ENCODE results near the gene KRT16. TPM values are rescaled to one million over a fixed set of nuclear protein-coding genes. Genes with fewer than 3 reads are reported as not detected.

Gene KRT16
- total and polyA plus RNA-seq, 2 of the 8 experiments (the other 6 are each of a cell fraction or from before 2014, with no cell fraction given) = not detected

- H3K4me1 ChIP-seq (replicated peaks in 1 of 4; ENCODE audit: control insufficient read depth in 3 of 4, insufficient read depth in 4 of 4, low read length in 3 of 4) = peaks cover 0 to 5% (median 4%) of the 10 kb centered on the region in 4 experiments; a peak in 4 of 7 replicates
- no peak overlapping the region for H4K8ac ChIP-seq (ENCODE audit: extremely low read depth, insufficient read depth, low read length)
- no peaks in the 10 kb centered on the region for H3K36me3 ChIP-seq (ENCODE audit: control insufficient read depth in 2 of 4, insufficient read depth in 4 of 4, low read length in 3 of 4)
- H2AFZ ChIP-seq (ENCODE audit: low read length) = no peak overlapping the region
- WGBS, 2 experiments (ENCODE audit: extremely low coverage in 1 of 2, insufficient coverage in 1 of 2, insufficient read length in 1 of 2, insufficient replicate concordance in 2 of 2, low coverage in 1 of 2, low lambda C conversion rate in 2 of 2, missing lambda C conversion rate in 1 of 2) = 82% methylated on average over 7 of the region's 11 CpGs; no CpG with 5 or more reads in 1 of the 2 experiments
- no peak overlapping the region for H3K23ac ChIP-seq (ENCODE audit: insufficient read length)
- H3K4me3 ChIP-seq (ENCODE audit: extremely low read depth in 1 of 4, insufficient read depth in 2 of 4, low read depth in 3 of 4, low read length in 4 of 4) = no peak overlapping the region
- no peaks in the 10 kb centered on the region for H3K9me3 ChIP-seq (ENCODE audit: insufficient read depth in 2 of 2, low read depth in 1 of 2, low read length in 1 of 2)
- no peaks in the 10 kb centered on the region for H3K79me1 ChIP-seq (ENCODE audit: low read depth, low read length)
- H3K4me2 ChIP-seq (ENCODE audit: insufficient read depth in 1 of 2, low read depth in 2 of 2, low read length in 2 of 2) = no peak overlapping the region
- no peaks in the 10 kb centered on the region for H3K27me3 ChIP-seq (replicated peaks in 1 of 4; ENCODE audit: control insufficient read depth in 3 of 4, extremely low read depth in 1 of 4, insufficient read depth in 3 of 4, low read length in 3 of 4)
- no peak overlapping the region for H3K18ac ChIP-seq (ENCODE audit: extremely low read depth, low read length)
- H3K27ac ChIP-seq (ENCODE audit: low read depth, low read length) = no peak overlapping the region
- H3K9ac ChIP-seq (replicated peaks in 1 of 4; ENCODE audit: extremely low read depth in 1 of 4, low read depth in 3 of 4, low read length in 3 of 4) = no peak overlapping the region
- no peak overlapping the region for H3K14ac ChIP-seq (ENCODE audit: insufficient read length)
- H3K23me2 ChIP-seq (ENCODE audit: low read depth, low read length) = no peaks in the 10 kb centered on the region
- H2BK20ac ChIP-seq (ENCODE audit: low read length) = no peak overlapping the region
- FAIRE-seq (no peak), DNase-seq (ENCODE audit: low read depth in 1 of 2, low spot score in 2 of 2) (no peak)
- CTCF ChIA-PET (ENCODE audit: partially characterized antibody) = interaction anchor here (0.8 to 2.3 kb wide), 6 partner anchors 10 to 47 kb away, joined by 3 to 11 read pairs (median 3); partner anchors contain the start of gene KRT17
- 0 out of 2 replicates have a peak overlapping the region, but pooled peaks have one; percentile 27 for H2BK12ac ChIP-seq (ENCODE audit: low read depth, low read length)
- no peak overlapping the region for H3K4ac ChIP-seq (replicated peaks; ENCODE audit: insufficient read length, low read depth, low read length)
- H4K91ac ChIP-seq (replicated peaks; ENCODE audit: insufficient read length, low read length) = no peak overlapping the region
- H2BK5ac ChIP-seq (ENCODE audit: low read depth, low read length) = no peak overlapping the region
- H4K20me1 ChIP-seq (replicated peaks in 1 of 2; ENCODE audit: control insufficient read depth in 1 of 2, insufficient read depth in 2 of 2, low read length in 2 of 2) = no peaks in the 10 kb centered on the region
- H4K5ac ChIP-seq (ENCODE audit: insufficient read length, low read depth, low read length) = no peak overlapping the region
- H3K79me2 ChIP-seq (ENCODE audit: control insufficient read depth in 1 of 2, insufficient read depth in 2 of 2, low read length in 2 of 2) = no peaks in the 10 kb centered on the region
- no peak overlapping the region for H3K56ac ChIP-seq (replicated peaks; ENCODE audit: insufficient read length, low read depth, low read length)
- POLR2A ChIA-PET (ENCODE audit: partially characterized antibody) = interaction anchor here (1.5 kb wide), 1 partner anchor 76 kb away, joined by 4 read pairs; no protein-coding TSS in a partner anchor
- no peak overlapping the region for H2BK15ac ChIP-seq (ENCODE audit: low read length)
- H2BK120ac ChIP-seq (replicated peaks; ENCODE audit: low read depth, low read length) = no peak overlapping the region
- H2AK5ac ChIP-seq (ENCODE audit: low read depth, low read length) = no peak overlapping the region
- TF ChIP-seq SAP30 (IDR thresholded peaks at IDR 0.05; ENCODE audit: insufficient read depth, insufficient replicate concordance, low read length) = no peak
- no peak for TF ChIP-seq ASH2L (IDR thresholded peaks at IDR 0.05; ENCODE audit: low read length)
- TF ChIP-seq RAD21 (IDR thresholded peaks at IDR 0.05 in 1 of 2, conservative IDR thresholded peaks at IDR 0.05 in 1 of 2; ENCODE audit: low read depth in 2 of 2, low read length in 2 of 2) = no peak
- TF ChIP-seq SUZ12 (IDR thresholded peaks at IDR 0.05; ENCODE audit: low read length) = no peak
- TF ChIP-seq E2F6 (IDR thresholded peaks at IDR 0.05) = no peak
- no peak for TF ChIP-seq RNF2 (IDR thresholded peaks at IDR 0.05; ENCODE audit: borderline replicate concordance, low read depth, low read length, missing control alignments, poor library complexity, severe bottlenecking)
- no peak for TF ChIP-seq SP4 (IDR thresholded peaks at IDR 0.05; ENCODE audit: low read length)
- no peak for TF ChIP-seq CTBP2 (IDR thresholded peaks at IDR 0.05; ENCODE audit: borderline replicate concordance, insufficient read depth, insufficient read length, low read length)
- no peak for TF ChIP-seq JUN (IDR thresholded peaks at IDR 0.05; ENCODE audit: low read depth, low read length)
- no peak for TF ChIP-seq BCL11A (IDR thresholded peaks at IDR 0.05; ENCODE audit: low read depth in 2 of 2, low read length in 2 of 2)
Observed at GRCh38 chr17:41613277-41614082, 913 bp upstream of the KRT16 start.

All from H1 (cell line).